ENCODE data around the gene HTT.

The HTT gene

GRCh38 chr4:3290476-3290875, 216.0 kb downstream of the HTT start:
- H2AFZ ChIP-seq (ENCODE audit: low read length): no peak overlapping the region
- no peak overlapping the region for H3K9ac ChIP-seq (ENCODE audit: low read depth, low read length, poor library complexity, severe bottlenecking)
- H3F3A ChIP-seq (ENCODE audit: low read depth): no peaks in the 10 kb centered on the region
- no peak overlapping the region for H3K4me3 ChIP-seq (ENCODE audit: low read length, poor library complexity, severe bottlenecking)
- H3K9me2 ChIP-seq (replicated peaks; ENCODE audit: low read depth, low read length): no peaks in the 10 kb centered on the region
- H3K36me3 ChIP-seq (ENCODE audit: insufficient read depth, low read length): no peaks in the 10 kb centered on the region
- TF ChIP-seq EZH2phosphoT487 (IDR thresholded peaks at IDR 0.05; ENCODE audit: borderline replicate concordance): no peak
- TF ChIP-seq CTCF (conservative IDR thresholded peaks at IDR 0.05; ENCODE audit: low read length): no peak
- no peaks in the 10 kb centered on the region for H3K27me3 ChIP-seq (ENCODE audit: insufficient read depth, low read length, poor library complexity, severe bottlenecking)
- no peaks in the 10 kb centered on the region for H3K9me3 ChIP-seq (ENCODE audit: insufficient read depth, low read depth, low read length)
- H3K4me1 ChIP-seq (ENCODE audit: insufficient read depth, low read length, poor library complexity, severe bottlenecking): peaks cover 22% of the 10 kb centered on the region
- no peak overlapping the region for H3K4me2 ChIP-seq (ENCODE audit: low read depth, low read length, poor library complexity, severe bottlenecking)
- H3K79me2 ChIP-seq (ENCODE audit: insufficient read depth, low read length): peaks cover 23% of the 10 kb centered on the region
- peaks cover 15% of the 10 kb centered on the region for H4K20me1 ChIP-seq (ENCODE audit: insufficient read depth, low read length, poor library complexity, severe bottlenecking)

DNA sequence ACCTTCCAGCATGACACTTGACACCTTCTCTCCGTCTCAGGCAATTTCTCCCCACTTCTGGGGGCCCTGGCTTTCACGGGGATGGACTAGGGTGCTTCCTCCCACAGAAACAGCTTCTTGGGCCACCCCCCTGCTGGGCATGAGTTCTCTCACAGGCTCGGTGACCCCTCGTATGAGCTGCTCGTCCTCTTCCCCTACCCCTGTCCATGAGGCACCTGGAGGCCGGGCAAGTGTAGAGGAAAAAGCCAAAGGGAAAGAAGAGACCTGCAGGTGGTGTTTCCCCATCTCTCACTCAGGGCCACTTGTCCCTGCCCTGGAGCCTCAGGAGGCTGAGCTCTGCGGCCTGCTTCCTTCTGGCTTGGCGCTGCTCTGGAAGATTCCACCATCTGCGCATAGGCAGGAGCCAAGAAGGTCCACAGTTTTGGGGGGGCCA, 216.4 kb downstream of the HTT start:
- no peaks in the 10 kb centered on the region for H3F3A ChIP-seq (ENCODE audit: low read depth)
- H3K4me2 ChIP-seq (ENCODE audit: low read depth, low read length, poor library complexity, severe bottlenecking): peak overlapping the region; percentile 85
- TF ChIP-seq CTCF (conservative IDR thresholded peaks at IDR 0.05; ENCODE audit: low read length): no peak
- TF ChIP-seq EZH2phosphoT487 (IDR thresholded peaks at IDR 0.05; ENCODE audit: borderline replicate concordance): no peak
- H3K4me3 ChIP-seq (ENCODE audit: low read length, poor library complexity, severe bottlenecking): no peak overlapping the region
- no peaks in the 10 kb centered on the region for H3K27me3 ChIP-seq (ENCODE audit: insufficient read depth, low read length, poor library complexity, severe bottlenecking)
- peaks cover 19% of the 10 kb centered on the region for H4K20me1 ChIP-seq (ENCODE audit: insufficient read depth, low read length, poor library complexity, severe bottlenecking)
- H3K9me3 ChIP-seq (ENCODE audit: insufficient read depth, low read depth, low read length): no peaks in the 10 kb centered on the region
- H3K9ac ChIP-seq (ENCODE audit: low read depth, low read length, poor library complexity, severe bottlenecking): no peak overlapping the region
- no peak overlapping the region for H2AFZ ChIP-seq (ENCODE audit: low read length)
- no peaks in the 10 kb centered on the region for H3K9me2 ChIP-seq (replicated peaks; ENCODE audit: low read depth, low read length)
- peaks cover 27% of the 10 kb centered on the region for H3K79me2 ChIP-seq (ENCODE audit: insufficient read depth, low read length)
- peaks cover 25% of the 10 kb centered on the region for H3K4me1 ChIP-seq (ENCODE audit: insufficient read depth, low read length, poor library complexity, severe bottlenecking)
- H3K36me3 ChIP-seq (ENCODE audit: insufficient read depth, low read length): no peaks in the 10 kb centered on the region

DNA sequence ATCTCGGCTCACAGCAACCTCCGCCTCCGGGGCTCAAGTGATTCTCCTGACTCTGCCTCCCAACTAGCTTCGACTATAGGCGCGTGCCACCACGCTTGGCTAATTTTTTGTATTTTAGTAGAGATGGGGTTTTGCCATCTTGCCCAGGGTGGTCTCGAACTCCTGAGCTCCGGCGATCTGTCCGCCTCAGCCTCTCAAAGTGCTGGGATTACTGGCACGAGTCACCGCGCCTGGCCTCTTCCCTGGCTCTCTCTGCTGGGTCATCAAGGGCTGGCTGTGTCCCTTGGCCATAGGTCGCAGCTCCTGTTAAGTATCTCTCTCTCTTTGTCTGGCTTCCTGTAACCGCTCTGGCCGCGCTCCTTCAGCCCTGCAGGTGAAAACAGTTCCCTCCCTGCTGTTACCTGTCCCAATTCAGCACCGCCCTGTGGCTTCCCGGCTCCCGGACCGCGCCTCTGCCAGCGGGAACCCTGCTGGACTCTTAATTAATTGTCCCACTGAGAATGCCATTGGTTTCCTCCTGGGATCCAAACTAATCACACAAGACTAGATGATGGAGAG, 217.0 kb downstream of the HTT start:
- H3K4me3 ChIP-seq (ENCODE audit: low read length, poor library complexity, severe bottlenecking): peak overlapping the region; percentile 80
- H3K79me2 ChIP-seq (ENCODE audit: insufficient read depth, low read length): peaks cover 33% of the 10 kb centered on the region
- H4K20me1 ChIP-seq (ENCODE audit: insufficient read depth, low read length, poor library complexity, severe bottlenecking): peaks cover 25% of the 10 kb centered on the region
- H3K36me3 ChIP-seq (ENCODE audit: insufficient read depth, low read length): no peaks in the 10 kb centered on the region
- H3K4me1 ChIP-seq (ENCODE audit: insufficient read depth, low read length, poor library complexity, severe bottlenecking): peaks cover 29% of the 10 kb centered on the region
- no peak for TF ChIP-seq CTCF (conservative IDR thresholded peaks at IDR 0.05; ENCODE audit: low read length)
- TF ChIP-seq EZH2phosphoT487 (IDR thresholded peaks at IDR 0.05; ENCODE audit: borderline replicate concordance): no peak
- H2AFZ ChIP-seq (ENCODE audit: low read length): peak overlapping the region; percentile 93
- H3K9me2 ChIP-seq (replicated peaks; ENCODE audit: low read depth, low read length): no peaks in the 10 kb centered on the region
- H3K27me3 ChIP-seq (ENCODE audit: insufficient read depth, low read length, poor library complexity, severe bottlenecking): no peaks in the 10 kb centered on the region
- H3F3A ChIP-seq (ENCODE audit: low read depth): no peaks in the 10 kb centered on the region
- peak overlapping the region; percentile 85 for H3K4me2 ChIP-seq (ENCODE audit: low read depth, low read length, poor library complexity, severe bottlenecking)
- peak overlapping the region; percentile 77 for H3K9ac ChIP-seq (ENCODE audit: low read depth, low read length, poor library complexity, severe bottlenecking)
- no peaks in the 10 kb centered on the region for H3K9me3 ChIP-seq (ENCODE audit: insufficient read depth, low read depth, low read length)

All from Loucy (cell line).